Measurements from ENCODE around the gene ZNF552. TPM values are rescaled to one million over a fixed set of nuclear protein-coding genes. Genes with fewer than 3 reads are reported as not detected.

The ZNF552 gene
- total and polyA plus RNA-seq, 2 of the 8 experiments (the other 6 are each of a cell fraction or from before 2014, with no cell fraction given), result 5.9 to 11.6 TPM

DNA sequence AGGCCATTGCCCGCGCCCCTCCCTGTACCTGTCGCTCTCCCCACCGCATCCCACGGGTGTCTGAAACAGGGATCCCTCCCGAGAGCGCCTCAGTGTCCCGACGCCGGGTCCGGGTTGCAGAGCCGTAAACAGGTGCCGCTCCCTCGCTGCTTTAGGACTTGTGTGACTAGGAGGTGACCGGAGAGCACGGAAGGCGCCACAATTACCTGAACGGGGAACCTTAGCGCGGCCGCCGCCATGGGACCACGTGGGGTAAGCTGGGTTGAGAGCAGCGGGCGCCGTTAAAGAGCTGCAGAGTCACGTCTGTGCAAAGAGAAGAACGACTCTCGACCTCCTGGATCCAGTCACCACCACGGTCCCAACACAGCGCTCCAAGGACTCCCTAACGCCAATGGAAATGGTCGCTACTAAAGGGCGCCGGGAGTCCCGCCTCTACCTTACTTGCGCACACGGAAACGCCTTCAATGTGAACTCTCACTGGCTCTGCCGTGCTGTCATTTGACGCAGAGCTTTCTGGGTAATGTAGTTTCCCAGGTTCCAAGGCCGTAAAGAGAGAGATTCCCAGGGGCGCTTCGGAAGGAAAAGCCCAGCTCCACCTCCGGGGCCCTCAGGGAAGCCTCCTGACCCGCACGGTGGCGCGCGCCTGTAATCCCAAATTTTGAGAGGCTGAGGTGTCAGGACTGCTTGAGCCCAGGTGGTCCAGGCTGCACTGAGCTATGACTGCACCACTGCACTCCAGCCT, at the start of gene ZNF552 (continued):
- TF ChIP-seq SAP30 (IDR thresholded peaks at IDR 0.05; ENCODE audit: insufficient read depth, insufficient replicate concordance, low read length) (peak; percentile 37), TBP (IDR thresholded peaks at IDR 0.05; ENCODE audit: low read depth, low read length) (peak; percentile 88), NRF1 (IDR thresholded peaks at IDR 0.05; ENCODE audit: low read depth, low read length) (peak; percentile 8; the same call in 1 of the 2 replicates), RAD21 (IDR thresholded peaks at IDR 0.05 in 1 of 2, conservative IDR thresholded peaks at IDR 0.05 in 1 of 2; ENCODE audit: low read depth in 2 of 2, low read length in 2 of 2) (peak in 1 of 2 experiments; percentile 27; a peak in 2 of 4 replicates), SIRT6 (IDR thresholded peaks at IDR 0.05; ENCODE audit: low read length) (no peak), YY1 (IDR thresholded peaks at IDR 0.05; ENCODE audit: low read depth, low read length) (peak; percentile 68; the same call in 1 of the 2 replicates), NANOG (IDR thresholded peaks at IDR 0.05; ENCODE audit: insufficient read depth, low read depth, low read length, poor library complexity, severe bottlenecking) (no peak), SP4 (IDR thresholded peaks at IDR 0.05; ENCODE audit: low read length) (0 out of 2 replicates have a peak, but pooled peaks have one; percentile 61), CREB1 (IDR thresholded peaks at IDR 0.05) (peak; percentile 86), KDM4A (IDR thresholded peaks at IDR 0.05; ENCODE audit: low read depth, low read length, severe bottlenecking) (no peak), ASH2L (IDR thresholded peaks at IDR 0.05; ENCODE audit: low read length) (peak; percentile 68), POU5F1 (IDR thresholded peaks at IDR 0.05; ENCODE audit: low read depth, low read length) (no peak), POLR2AphosphoS5 (IDR thresholded peaks at IDR 0.05; ENCODE audit: low read depth, low read length) (peak; percentile 93), MAFK (IDR thresholded peaks at IDR 0.05; ENCODE audit: low read depth, low read length) (no peak), TAF1 (IDR thresholded peaks at IDR 0.05; ENCODE audit: low read depth, low read length) (peak; percentile 91), BRCA1 (IDR thresholded peaks at IDR 0.05; ENCODE audit: low read depth, low read length) (no peak), TEAD4 (IDR thresholded peaks at IDR 0.05; ENCODE audit: low read depth, low read length) (no peak), CHD2 (IDR thresholded peaks at IDR 0.05; ENCODE audit: low read length) (peak; percentile 75), SRF (IDR thresholded peaks at IDR 0.05; ENCODE audit: low read depth, low read length) (no peak), SP2 (IDR thresholded peaks at IDR 0.05; ENCODE audit: low read length) (peak; percentile 52), SIX5 (IDR thresholded peaks at IDR 0.05; ENCODE audit: low read depth, low read length) (peak; percentile 86), JUND (IDR thresholded peaks at IDR 0.05; ENCODE audit: low read length) (peak; percentile 46; the same call in 1 of the 2 replicates)
- TF ChIP-seq, protein P1, sequence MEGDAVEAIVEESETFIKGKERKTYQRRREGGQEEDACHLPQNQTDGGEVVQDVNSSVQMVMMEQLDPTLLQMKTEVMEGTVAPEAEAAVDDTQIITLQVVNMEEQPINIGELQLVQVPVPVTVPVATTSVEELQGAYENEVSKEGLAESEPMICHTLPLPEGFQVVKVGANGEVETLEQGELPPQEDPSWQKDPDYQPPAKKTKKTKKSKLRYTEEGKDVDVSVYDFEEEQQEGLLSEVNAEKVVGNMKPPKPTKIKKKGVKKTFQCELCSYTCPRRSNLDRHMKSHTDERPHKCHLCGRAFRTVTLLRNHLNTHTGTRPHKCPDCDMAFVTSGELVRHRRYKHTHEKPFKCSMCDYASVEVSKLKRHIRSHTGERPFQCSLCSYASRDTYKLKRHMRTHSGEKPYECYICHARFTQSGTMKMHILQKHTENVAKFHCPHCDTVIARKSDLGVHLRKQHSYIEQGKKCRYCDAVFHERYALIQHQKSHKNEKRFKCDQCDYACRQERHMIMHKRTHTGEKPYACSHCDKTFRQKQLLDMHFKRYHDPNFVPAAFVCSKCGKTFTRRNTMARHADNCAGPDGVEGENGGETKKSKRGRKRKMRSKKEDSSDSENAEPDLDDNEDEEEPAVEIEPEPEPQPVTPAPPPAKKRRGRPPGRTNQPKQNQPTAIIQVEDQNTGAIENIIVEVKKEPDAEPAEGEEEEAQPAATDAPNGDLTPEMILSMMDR (IDR thresholded peaks at IDR 0.05; ENCODE audit: control extremely low read depth in 1 of 3, insufficient read depth in 1 of 3, low read depth in 1 of 3, low read length in 3 of 3), result peak in 1 of 3 experiments; percentile 2; a peak in 2 of 4 replicates
